GM18526 (cell line): Measurements from ENCODE around the gene BRSK1.

Experiments
- POLR2A ChIP-seq: IDR thresholded peaks from 3 replicates; pipeline ENCODE4 v1.6.1; 2011; ENCODE audit not compliant: insufficient read length; ENCODE audit errors: extremely low read depth

Gene BRSK1

DNA sequence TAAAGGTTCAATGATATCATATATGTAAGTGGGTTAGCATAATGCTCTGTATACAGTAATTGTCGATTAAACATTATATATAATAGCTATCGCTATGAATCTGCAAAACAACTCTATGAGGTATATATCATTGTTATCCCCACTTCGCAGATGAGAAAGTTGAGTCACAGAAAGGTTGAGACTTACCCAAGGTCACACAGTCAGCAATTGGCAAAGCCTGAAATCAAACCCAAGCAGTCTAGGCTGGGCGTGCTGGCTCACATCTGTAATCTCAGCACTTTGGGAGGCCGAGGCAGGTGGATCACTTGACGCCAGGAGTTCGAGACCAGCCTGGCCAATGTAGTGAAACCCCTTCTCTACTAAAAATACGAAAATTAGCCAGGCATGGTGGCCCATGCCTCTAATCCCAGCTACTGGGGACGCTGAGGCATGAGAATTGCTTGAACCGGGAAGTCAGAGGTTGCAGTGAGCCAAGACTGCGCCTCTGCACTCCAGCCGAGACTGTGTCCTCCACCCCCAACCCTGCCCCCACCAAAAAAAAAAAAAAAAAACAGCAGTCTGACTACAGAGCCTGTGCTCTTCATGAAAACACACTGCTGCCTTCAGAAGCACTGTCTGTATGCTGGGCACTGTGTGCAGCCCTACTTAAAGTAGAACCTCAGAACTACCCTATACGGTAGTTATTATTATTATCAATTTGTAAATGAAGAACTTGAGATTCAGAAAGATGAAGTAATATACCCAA is 5.2 kb upstream of the BRSK1 start:
- no peak for TF ChIP-seq POLR2A

GRCh38 chr19:55279340-55279739 is 4.5 kb upstream of the BRSK1 start:
- no peak for TF ChIP-seq POLR2A

- peak; percentile 68 for TF ChIP-seq POLR2A
Measured at GRCh38 chr19:55279770-55280643, 3.8 kb upstream of the BRSK1 start, which contains the start of gene HSPBP1. Gene HSPBP1, minus strand, starts transcription at chr19:55280110. Its CDS starts 502 bp downstream, at chr19:55279608.

GRCh38 chr19:55284405-55285058 is 735 bp downstream of the BRSK1 start:
- TF ChIP-seq POLR2A = no peak

- TF ChIP-seq POLR2A = no peak
Measured at GRCh38 chr19:55285229-55285890, 1.6 kb downstream of the BRSK1 start.

DNA sequence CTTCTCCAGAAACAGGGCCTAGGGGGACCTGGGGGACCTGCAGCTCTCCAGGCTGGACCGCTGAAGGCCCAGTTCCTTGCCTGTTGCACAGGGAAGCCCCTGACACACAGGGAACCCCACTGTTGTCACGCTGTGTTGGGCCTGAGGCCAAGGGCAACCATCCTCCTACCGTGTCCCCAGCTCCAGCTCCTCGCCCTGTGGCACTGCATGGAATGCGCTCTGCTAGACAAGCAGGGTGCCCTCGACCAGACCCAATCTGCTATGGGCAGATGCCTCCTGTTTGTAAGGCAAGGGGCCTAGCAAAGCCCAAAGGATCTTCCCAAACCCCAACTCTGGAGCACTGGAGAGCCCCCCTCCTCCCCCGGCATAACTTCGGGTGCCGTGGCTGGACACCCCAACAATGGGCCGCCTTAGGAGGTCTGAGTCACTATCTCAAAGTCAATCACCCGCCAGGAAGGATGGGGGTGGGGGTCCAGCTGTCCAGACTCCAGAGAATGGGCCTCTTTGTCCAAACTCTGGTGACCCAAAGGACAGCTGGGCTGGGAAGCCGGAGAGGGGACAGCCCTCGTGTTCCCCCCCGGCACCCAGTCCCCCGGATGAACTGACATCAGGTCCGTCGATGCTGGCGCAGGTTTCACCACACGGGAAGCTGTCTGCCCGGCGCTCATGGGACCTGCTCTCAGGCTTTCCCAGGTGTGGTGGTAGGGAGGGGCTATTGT is 3.7 kb downstream of the BRSK1 start:
- TF ChIP-seq POLR2A = no peak

DNA sequence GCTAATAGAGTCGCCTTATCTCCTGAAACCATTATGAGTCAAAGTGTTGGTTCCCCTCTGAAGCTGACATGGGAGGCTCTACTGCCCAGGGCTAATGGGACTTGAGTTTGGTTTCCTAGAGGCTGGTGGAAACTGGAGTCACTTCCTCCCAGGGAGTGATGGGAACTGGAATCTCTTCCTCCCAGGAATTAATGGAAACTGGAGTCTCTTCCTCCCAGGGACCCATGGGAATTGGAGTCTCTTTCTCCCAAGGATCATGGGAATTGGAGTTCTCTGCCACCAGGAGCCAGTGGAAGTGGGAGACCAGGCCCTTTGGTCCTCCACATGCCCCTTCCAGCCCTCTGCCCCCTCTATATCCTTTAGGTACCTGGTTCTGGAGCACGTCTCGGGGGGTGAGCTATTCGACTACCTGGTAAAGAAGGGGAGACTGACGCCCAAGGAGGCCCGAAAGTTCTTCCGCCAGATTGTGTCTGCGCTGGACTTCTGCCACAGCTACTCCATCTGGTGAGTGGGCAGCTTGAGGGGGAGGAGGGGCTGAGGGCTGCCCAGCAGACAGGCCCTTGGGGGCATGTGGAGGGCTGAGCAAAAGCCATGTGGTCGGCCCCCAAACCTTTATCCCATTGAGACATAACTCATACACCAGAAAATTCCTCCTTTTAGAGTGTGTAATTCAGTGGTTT is 5.5 kb downstream of the BRSK1 start:
- no peak for TF ChIP-seq POLR2A

GRCh38 chr19:55297267-55297666 is 13.5 kb downstream of the BRSK1 start:
- no peak for TF ChIP-seq POLR2A

DNA sequence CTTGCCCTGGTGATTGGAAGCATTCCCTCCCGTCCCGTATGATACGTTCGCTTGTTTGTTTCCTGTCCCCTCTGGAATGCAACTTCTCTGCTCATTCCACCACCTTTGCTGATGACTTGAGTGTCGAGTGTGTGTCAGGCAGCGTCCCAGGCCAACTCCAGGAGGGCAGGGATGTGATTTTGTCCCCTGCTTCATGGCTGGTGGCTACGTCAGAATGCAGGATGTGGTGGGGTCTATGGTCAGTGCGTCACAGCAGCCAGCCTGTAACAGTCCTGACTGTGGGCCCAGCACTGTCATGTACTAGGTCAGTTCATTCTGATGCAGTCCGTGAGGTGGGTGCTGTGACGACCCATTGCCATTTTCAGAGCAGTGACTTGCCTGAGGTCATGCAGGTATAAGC is 16.2 kb downstream of the BRSK1 start:
- no peak for TF ChIP-seq POLR2A

- TF ChIP-seq POLR2A = no peak
Measured at GRCh38 chr19:55300886-55301458, 17.2 kb downstream of the BRSK1 start.

- peak; percentile 26 for TF ChIP-seq POLR2A
Measured at GRCh38 chr19:55301459-55302317, 17.9 kb downstream of the BRSK1 start.

DNA sequence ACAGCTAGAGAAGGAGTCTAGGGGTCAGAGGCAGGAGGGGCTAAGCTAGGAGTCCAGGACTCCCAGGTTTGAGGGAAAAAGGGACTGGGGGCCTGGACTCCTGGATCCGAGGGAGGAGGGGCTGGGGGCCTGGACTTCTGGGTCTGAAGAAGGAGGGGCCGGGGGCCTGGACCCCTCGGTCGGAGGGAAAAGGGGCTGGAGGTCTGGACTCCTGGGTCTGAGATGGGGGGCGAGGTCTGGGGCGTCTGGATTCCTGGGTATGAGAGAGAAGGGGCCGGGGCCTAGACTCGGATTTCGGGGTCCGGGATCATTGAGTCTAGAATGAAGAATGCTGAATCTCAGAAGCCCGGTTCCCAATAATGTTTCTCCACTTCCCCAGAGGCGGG is 18.5 kb downstream of the BRSK1 start:
- TF ChIP-seq POLR2A = no peak

DNA sequence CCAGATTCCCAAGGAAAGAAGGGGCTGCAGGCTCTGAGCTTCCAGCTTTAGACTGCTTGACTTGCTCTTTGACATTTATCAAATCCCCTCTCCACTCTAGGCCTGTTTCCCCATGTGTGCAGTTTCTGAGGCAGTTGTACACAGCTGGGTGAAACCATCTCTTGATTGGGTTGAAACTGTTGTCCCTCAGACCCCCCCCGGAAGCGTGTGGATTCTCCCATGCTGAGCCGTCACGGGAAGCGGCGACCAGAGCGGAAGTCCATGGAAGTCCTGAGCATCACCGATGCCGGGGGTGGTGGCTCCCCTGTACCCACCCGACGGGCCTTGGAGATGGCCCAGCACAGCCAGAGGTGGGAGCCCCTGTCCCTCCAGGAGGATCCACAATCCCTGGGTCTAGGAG is 19.7 kb downstream of the BRSK1 start:
- TF ChIP-seq POLR2A = no peak
